Measurements from ENCODE around the gene SCAMP5. TPM values are rescaled to one million over a fixed set of nuclear protein-coding genes. Genes with fewer than 3 reads are reported as not detected.

SCAMP5 gene
- polyA plus RNA-seq, 1 donor (not counting 4 experiments of a cell fraction or from before 2014, with no cell fraction given) = 1.9 TPM

- peaks cover 10 to 14% of the 10 kb centered on the region in 2 experiments for H3K36me3 ChIP-seq (ENCODE audit: control insufficient read depth in 2 of 2, extremely low read depth in 1 of 2, insufficient read depth in 2 of 2, low read length in 2 of 2)
- H4K20me1 ChIP-seq (ENCODE audit: control insufficient read depth, extremely low read depth, insufficient read depth, low read length) = no peaks in the 10 kb centered on the region
- H3K27me3 ChIP-seq (ENCODE audit: control insufficient read depth, extremely low read depth, insufficient read depth, low read length) = no peaks in the 10 kb centered on the region
- no peaks in the 10 kb centered on the region for H3K4me1 ChIP-seq (ENCODE audit: control insufficient read depth, extremely low read depth, insufficient read depth, low read length)
- H3K4me3 ChIP-seq (ENCODE audit: control insufficient read depth in 2 of 3, extremely low read depth in 1 of 3, insufficient read depth in 2 of 3, low read depth in 1 of 3, low read length in 3 of 3) = no peak overlapping the region
- no peak overlapping the region for H3K4me2 ChIP-seq (ENCODE audit: control insufficient read depth, extremely low read depth, insufficient read depth, low read depth, low read length)
- no peaks in the 10 kb centered on the region for H3K9me3 ChIP-seq (ENCODE audit: control insufficient read depth, low read depth, low read length)
- H3K27ac ChIP-seq (ENCODE audit: control insufficient read depth, insufficient read depth, low read length) = no peak overlapping the region
- TF ChIP-seq CTCF (optimal IDR thresholded peaks at IDR 0.05 in 1 of 3, IDR thresholded peaks at IDR 0.05 in 1 of 3, conservative IDR thresholded peaks at IDR 0.05 in 1 of 3; ENCODE audit: extremely low read depth in 1 of 3, insufficient read depth in 2 of 3, low read length in 3 of 3) (no peak), EZH2 (IDR thresholded peaks at IDR 0.05; ENCODE audit: low read length) (no peak)
- dilution Hi-C loops (cut with MboI; ENCODE audit: extremely low pct_ligation_motif_present, low sequenced_read_pairs) = no loop called here
- no peak overlapping the region for H2AFZ ChIP-seq (ENCODE audit: control insufficient read depth, low read length)
- H3K9ac ChIP-seq (ENCODE audit: control insufficient read depth, extremely low read depth, insufficient read depth, low read length) = no peak overlapping the region
- DNase-seq (ENCODE audit: low read depth, low spot score) = no peak
- H3K79me2 ChIP-seq (ENCODE audit: control insufficient read depth, insufficient read depth, low read length) = no peaks in the 10 kb centered on the region
- FAIRE-seq = no peak
- H3K9me1 ChIP-seq (ENCODE audit: control insufficient read depth, extremely low read depth, insufficient read depth, low read length) = no peaks in the 10 kb centered on the region
Measured at GRCh38 chr15:75049392-75049791, 54.0 kb downstream of the SCAMP5 start.

GRCh38 chr15:75050283-75050682 is 54.9 kb downstream of the SCAMP5 start:
- no peak overlapping the region for H2AFZ ChIP-seq (ENCODE audit: control insufficient read depth, low read length)
- TF ChIP-seq CTCF (optimal IDR thresholded peaks at IDR 0.05 in 1 of 3, IDR thresholded peaks at IDR 0.05 in 1 of 3, conservative IDR thresholded peaks at IDR 0.05 in 1 of 3; ENCODE audit: extremely low read depth in 1 of 3, insufficient read depth in 2 of 3, low read length in 3 of 3) (no peak), EZH2 (IDR thresholded peaks at IDR 0.05; ENCODE audit: low read length) (no peak)
- no peaks in the 10 kb centered on the region for H3K9me3 ChIP-seq (ENCODE audit: control insufficient read depth, low read depth, low read length)
- H3K9me1 ChIP-seq (ENCODE audit: control insufficient read depth, extremely low read depth, insufficient read depth, low read length) = no peaks in the 10 kb centered on the region
- dilution Hi-C loops (cut with MboI; ENCODE audit: extremely low pct_ligation_motif_present, low sequenced_read_pairs) = no loop called here
- FAIRE-seq (no peak), DNase-seq (ENCODE audit: low read depth, low spot score) (no peak)
- H4K20me1 ChIP-seq (ENCODE audit: control insufficient read depth, extremely low read depth, insufficient read depth, low read length) = no peaks in the 10 kb centered on the region
- no peaks in the 10 kb centered on the region for H3K4me1 ChIP-seq (ENCODE audit: control insufficient read depth, extremely low read depth, insufficient read depth, low read length)
- no peak overlapping the region for H3K9ac ChIP-seq (ENCODE audit: control insufficient read depth, extremely low read depth, insufficient read depth, low read length)
- H3K36me3 ChIP-seq (ENCODE audit: control insufficient read depth in 2 of 2, extremely low read depth in 1 of 2, insufficient read depth in 2 of 2, low read length in 2 of 2) = peaks cover 8 to 10% of the 10 kb centered on the region in 2 experiments
- no peak overlapping the region for H3K27ac ChIP-seq (ENCODE audit: control insufficient read depth, insufficient read depth, low read length)
- H3K79me2 ChIP-seq (ENCODE audit: control insufficient read depth, insufficient read depth, low read length) = no peaks in the 10 kb centered on the region
- H3K4me3 ChIP-seq (ENCODE audit: control insufficient read depth in 2 of 3, extremely low read depth in 1 of 3, insufficient read depth in 2 of 3, low read depth in 1 of 3, low read length in 3 of 3) = no peak overlapping the region
- no peak overlapping the region for H3K4me2 ChIP-seq (ENCODE audit: control insufficient read depth, extremely low read depth, insufficient read depth, low read depth, low read length)
- no peaks in the 10 kb centered on the region for H3K27me3 ChIP-seq (ENCODE audit: control insufficient read depth, extremely low read depth, insufficient read depth, low read length)

Data from keratinocyte (primary cell).